Measurements from ENCODE around the gene INPP5A.

GRCh38 chr10:132548869-132549268, 11.3 kb downstream of the INPP5A start:
- TF ChIP-seq POLR2AphosphoS5 (IDR thresholded peaks at IDR 0.05) (no peak), CTCF (IDR thresholded peaks at IDR 0.05) (no peak), POLR2A (IDR thresholded peaks at IDR 0.05) (no peak)
